H1 (cell line): Measurements from ENCODE around the gene PTPN5. TPM values are rescaled to one million over a fixed set of nuclear protein-coding genes. Genes with fewer than 3 reads are reported as not detected.

ENCODE experiments used
- CTCF ChIA-PET: fragments of 300-600 bp; sonication (Branson Sonifier 250); formaldehyde crosslinking; loops from one replicate; lab custom pipeline; 2021; ENCODE audit not compliant: partially characterized antibody; lab: Charles Lee
- POLR2A ChIA-PET: fragments of 300-600 bp; sonication (Branson Sonifier 250); formaldehyde crosslinking; loops from one replicate; lab custom pipeline; 2021; ENCODE audit warnings: inconsistent platforms; ENCODE audit not compliant: partially characterized antibody; lab: Charles Lee
- DNase-seq, 2 experiments: peaks; one replicate each; pipeline versions ENCODE4 v3.0.0 to v3.0.0-alpha.2; 2010 to 2022; ENCODE audit warnings: low spot score in 2 of 2, low read depth in 1 of 2, mixed read lengths in 1 of 2
- FAIRE-seq: peaks from 2 replicates; lab custom pipeline; 2011; peaks lifted over from hg19 to GRCh38; lab: Jason Lieb, UNC
- H2AFZ ChIP-seq: 2 replicates; pipeline ENCODE4 v1.8.1; 2012; ENCODE audit warnings: low read length, inconsistent platforms
- H2AK5ac ChIP-seq: 2 replicates; pipeline ENCODE4 v1.6.1; 2013; ENCODE audit warnings: low read depth, low read length
- H2BK120ac ChIP-seq: replicated peaks from 2 replicates; pipeline ENCODE3; 2013; ENCODE audit warnings: low read depth, low read length, inconsistent platforms
- H2BK12ac ChIP-seq: 2 replicates; pipeline ENCODE4 v1.6.1; 2013; ENCODE audit warnings: low read depth, low read length
- H2BK15ac ChIP-seq: 2 replicates; pipeline ENCODE4 v1.6.1; 2013; ENCODE audit warnings: low read length
- H2BK20ac ChIP-seq: 2 replicates; pipeline ENCODE4 v1.6.1; 2013; ENCODE audit warnings: low read length
- H2BK5ac ChIP-seq: 2 replicates; pipeline ENCODE4 v1.6.1; 2013; ENCODE audit warnings: low read depth, low read length
- H3K14ac ChIP-seq: 2 replicates; pipeline ENCODE4 v1.6.1; 2013; ENCODE audit warnings: inconsistent platforms; ENCODE audit not compliant: insufficient read length
- H3K18ac ChIP-seq: 2 replicates; pipeline ENCODE4 v1.6.1; 2013; ENCODE audit warnings: low read length; ENCODE audit errors: extremely low read depth
- H3K23ac ChIP-seq: 2 replicates; pipeline ENCODE4 v1.6.1; 2013; ENCODE audit warnings: inconsistent platforms; ENCODE audit not compliant: insufficient read length
- H3K23me2 ChIP-seq: 2 replicates; pipeline ENCODE4 v1.6.1; 2013; ENCODE audit warnings: low read depth, low read length
- H3K27ac ChIP-seq: 2 replicates; pipeline ENCODE4 v1.6.1; 2011; ENCODE audit warnings: low read depth, low read length, inconsistent platforms
- H3K27me3 ChIP-seq, 4 experiments: replicated peaks in 1 of 4; 1 replicate in 1 of 4; 2 replicates in 3 of 4; pipeline versions ENCODE4 v1.6.1 to v1.8.1; 2011 to 2013; ENCODE audit warnings: low read length in 3 of 4, mild to moderate bottlenecking in 3 of 4, inconsistent platforms in 2 of 4, mixed read lengths in 2 of 4, moderate library complexity in 1 of 4; ENCODE audit not compliant: control insufficient read depth in 3 of 4, insufficient read depth in 3 of 4; ENCODE audit errors: extremely low read depth in 1 of 4
- H3K36me3 ChIP-seq, 4 experiments: 2 replicates each; pipeline versions ENCODE4 v1.6.1 to v1.8.1; 2011 to 2013; ENCODE audit warnings: mild to moderate bottlenecking in 4 of 4, low read length in 3 of 4, moderate library complexity in 2 of 4, control low read depth in 1 of 4, inconsistent platforms in 1 of 4; ENCODE audit not compliant: insufficient read depth in 4 of 4, control insufficient read depth in 2 of 4
- H3K4ac ChIP-seq: replicated peaks from 2 replicates; pipeline ENCODE3; 2013; ENCODE audit warnings: low read length, low read depth, mixed read lengths, inconsistent platforms; ENCODE audit not compliant: insufficient read length
- H3K4me1 ChIP-seq, 4 experiments: replicated peaks in 1 of 4; 1 replicate in 1 of 4; 2 replicates in 3 of 4; pipeline versions ENCODE4 v1.6.1 to v1.8.1; 2011 to 2013; ENCODE audit warnings: low read length in 3 of 4, inconsistent platforms in 2 of 4, mixed read lengths in 1 of 4; ENCODE audit not compliant: insufficient read depth in 4 of 4, control insufficient read depth in 3 of 4
- H3K4me2 ChIP-seq, 2 experiments: 2 replicates each; pipeline versions ENCODE4 v1.6.1 to v1.8.1; 2011 to 2013; ENCODE audit warnings: low read depth in 2 of 2, low read length in 2 of 2, control low read depth in 1 of 2, inconsistent platforms in 1 of 2, mild to moderate bottlenecking in 1 of 2; ENCODE audit not compliant: insufficient read depth in 1 of 2
- H3K4me3 ChIP-seq, 4 experiments: fragments of 200-600, 300-600 bp in 1 of 4; sonication (generic), shearing (Covaris generic), sonication (Bioruptor Twin) in 1 of 4; 2 replicates each; pipeline versions ENCODE4 v1.5.1 to v1.8.1; 2011 to 2016; ENCODE audit warnings: low read length in 4 of 4, low read depth in 3 of 4, control low read depth in 2 of 4, inconsistent platforms in 2 of 4, mild to moderate bottlenecking in 2 of 4, mixed read lengths in 1 of 4, moderate library complexity in 1 of 4; ENCODE audit not compliant: insufficient read depth in 2 of 4; ENCODE audit errors: extremely low read depth in 1 of 4
- H3K56ac ChIP-seq: replicated peaks from 2 replicates; pipeline ENCODE3; 2013; ENCODE audit warnings: low read depth, mild to moderate bottlenecking, mixed read lengths, low read length, inconsistent platforms; ENCODE audit not compliant: insufficient read length
- H3K79me1 ChIP-seq: 2 replicates; pipeline ENCODE4 v1.6.1; 2013; ENCODE audit warnings: low read depth, low read length, control low read depth
- H3K79me2 ChIP-seq, 2 experiments: 2 replicates each; pipeline versions ENCODE4 v1.6.1 to v1.8.1; 2012 to 2013; ENCODE audit warnings: low read length in 2 of 2, mild to moderate bottlenecking in 2 of 2, inconsistent platforms in 1 of 2; ENCODE audit not compliant: insufficient read depth in 2 of 2, control insufficient read depth in 1 of 2
- H3K9ac ChIP-seq, 4 experiments: replicated peaks in 1 of 4; 1 replicate in 1 of 4; 2 replicates in 3 of 4; pipeline versions ENCODE4 v1.6.1 to v1.8.1; 2011 to 2013; ENCODE audit warnings: low read depth in 3 of 4, low read length in 3 of 4, control low read depth in 2 of 4, mild to moderate bottlenecking in 2 of 4, moderate library complexity in 2 of 4, inconsistent platforms in 1 of 4; ENCODE audit errors: extremely low read depth in 1 of 4
- H3K9me3 ChIP-seq, 2 experiments: 2 replicates each; pipeline versions ENCODE4 v1.6.1 to v1.8.1; 2012 to 2013; ENCODE audit warnings: mild to moderate bottlenecking in 2 of 2, moderate library complexity in 2 of 2, control low read depth in 1 of 2, inconsistent platforms in 1 of 2, low read depth in 1 of 2, low read length in 1 of 2, mixed read lengths in 1 of 2; ENCODE audit not compliant: insufficient read depth in 2 of 2
- H4K20me1 ChIP-seq, 2 experiments: replicated peaks in 1 of 2; 2 replicates each; pipeline versions ENCODE3 to v1.8.1; 2011 to 2013; ENCODE audit warnings: inconsistent platforms in 2 of 2, low read length in 2 of 2, mild to moderate bottlenecking in 1 of 2; ENCODE audit not compliant: insufficient read depth in 2 of 2, control insufficient read depth in 1 of 2
- H4K5ac ChIP-seq: 2 replicates; pipeline ENCODE4 v1.6.1; 2013; ENCODE audit warnings: low read length, low read depth, mixed read lengths, inconsistent platforms; ENCODE audit not compliant: insufficient read length
- H4K8ac ChIP-seq: 2 replicates; pipeline ENCODE4 v1.8.0; 2013; ENCODE audit warnings: mild to moderate bottlenecking, moderate library complexity, low read length, inconsistent platforms; ENCODE audit not compliant: insufficient read depth; ENCODE audit errors: extremely low read depth
- H4K91ac ChIP-seq: replicated peaks from 2 replicates; pipeline ENCODE3; 2013; ENCODE audit warnings: low read length, mixed read lengths, inconsistent platforms; ENCODE audit not compliant: insufficient read length
- MAX ChIP-seq: IDR thresholded peaks from 2 replicates; pipeline ENCODE4 v1.6.1; 2012; ENCODE audit warnings: inconsistent platforms
- SIX5 ChIP-seq: IDR thresholded peaks from 2 replicates; pipeline ENCODE4 v1.6.1; 2011; ENCODE audit warnings: mild to moderate bottlenecking, low read depth, low read length
- WGBS, 2 experiments: shearing (Covaris generic) in 1 of 2; methylation state at CpG; one replicate each; pipeline versions ENCODE4 v1.1.6 to v1.1.7; 2013 to 2015; ENCODE audit warnings: low lambda C conversion rate in 2 of 2, mixed read lengths in 2 of 2, inconsistent platforms in 1 of 2, low coverage in 1 of 2, missing lambda C conversion rate in 1 of 2; ENCODE audit not compliant: insufficient replicate concordance in 2 of 2, insufficient coverage in 1 of 2, insufficient read length in 1 of 2; ENCODE audit errors: extremely low coverage in 1 of 2, missing lambda C conversion rate in 1 of 2; 5-methylcytosine and 5-hydroxymethylcytosine counted together
- polyA plus RNA-seq, 7 experiments: library from polyadenylated mRNA; depleted of rRNA in 3 of 7; stranded (reverse) in 5 of 7; unstranded in 2 of 7; fragments of >200 nt in 5 of 7; fragments of 200-250 nt in 2 of 7; gene quantifications; 1 replicate in 5 of 7; 2 replicates in 1 of 7; 4 replicates in 1 of 7; pipeline versions ENCODE4 v1.2.1 to v1.2.3, GENCODE V29; 2011 to 2013; ENCODE audit warnings: missing spikeins in 2 of 7, mixed read lengths in 2 of 7
- total RNA-seq: library from RNA; stranded (reverse); fragmentation: NEBNext Ultra II Directional; extraction: Animal tissue kit (Norgen Biotek cat#: 25700); gene quantifications from 2 replicates; pipeline ENCODE4 v1.2.1, GENCODE V29; 2021

Gene PTPN5
- total and polyA plus RNA-seq, 2 of the 8 experiments (the other 6 are each of a cell fraction or from before 2014, with no cell fraction given), result 8.4 to 12.9 TPM

GRCh38 chr11:18723991-18724390 is 67.6 kb downstream of the PTPN5 start:
- TF ChIP-seq SIX5 (no peak), MAX (peak; percentile 70)
- Histone ChIP-seq H3K36me3 (no peaks in the 10 kb centered on the region), H3K14ac (no peak overlapping the region), H4K20me1 (no peaks in the 10 kb centered on the region), H2BK12ac (no peak overlapping the region), H3K27me3 (peaks cover 0 to 9% (median 2%) of the 10 kb centered on the region in 4 experiments; a peak in 2 of 7 replicates), H3K4me3 (no peak overlapping the region), H3K9ac (no peak overlapping the region), H3K4me2 (no peak overlapping the region), H2AK5ac (no peak overlapping the region), H3K23ac (no peak overlapping the region), H3K9me3 (no peaks in the 10 kb centered on the region), H3K27ac (no peak overlapping the region), H4K8ac (no peak overlapping the region), H2BK15ac (no peak overlapping the region), H3K56ac (no peak overlapping the region), H2AFZ (no peak overlapping the region), H4K5ac (no peak overlapping the region), H3K4ac (no peak overlapping the region), H3K4me1 (peaks cover 0 to 26% (median 15%) of the 10 kb centered on the region in 4 experiments; a peak in 5 of 7 replicates), H2BK5ac (no peak overlapping the region), H3K18ac (no peak overlapping the region), H2BK120ac (no peak overlapping the region), H2BK20ac (0 out of 2 replicates have a peak overlapping the region, but pooled peaks have one; percentile 61), H3K79me2 (no peaks in the 10 kb centered on the region), H3K23me2 (peaks cover 13% of the 10 kb centered on the region), H4K91ac (no peak overlapping the region), H3K79me1 (no peaks in the 10 kb centered on the region)
- FAIRE-seq, result no peak
- ChIA-PET POLR2A (interaction anchor here (1.3 kb wide), 1 partner anchor 8 kb away, joined by 5 read pairs; no protein-coding TSS in a partner anchor), CTCF (interaction anchor here (0.6 to 11.9 kb wide), 20 partner anchors 8 to 335 kb away, joined by 3 to 225 read pairs (median 5); partner anchors contain the start of genes TMEM86A and TSG101)
- 67% methylated on average over 7 of the region's 7 CpGs; no CpG with 5 or more reads in 1 of the 2 experiments for WGBS, 2 experiments
- DNase-seq, result no peak
